DOHH2 (cell line): ENCODE data around the gene KRTAP16-1.

Source experiments
- H3F3A ChIP-seq: fragments of 200-600 bp; sonication (generic), shearing (Covaris generic); 2 replicates; pipeline ENCODE4 v1.6.0; 2016; ENCODE audit warnings: antibody characterized with exemption, mild to moderate bottlenecking; ENCODE audit not compliant: control insufficient read depth, insufficient read depth
- H3K27ac ChIP-seq: fragments of 200-600 bp; sonication (generic); 2 replicates; pipeline ENCODE4 v1.5.1; 2014; ENCODE audit warnings: low read depth, mild to moderate bottlenecking, low read length, moderate library complexity
- H3K27me3 ChIP-seq: fragments of 200-600 bp; sonication (generic); 2 replicates; pipeline ENCODE4 v1.6.1; 2014; ENCODE audit warnings: mild to moderate bottlenecking, low read length, mixed read lengths; ENCODE audit not compliant: control insufficient read depth
- H3K36me3 ChIP-seq: fragments of 200-600 bp; sonication (generic); 2 replicates; pipeline ENCODE4 v1.6.1; 2014; ENCODE audit warnings: mild to moderate bottlenecking, low read length, moderate library complexity, mixed read lengths; ENCODE audit not compliant: control insufficient read depth
- H3K4me1 ChIP-seq: fragments of 200-600 bp; sonication (generic); 2 replicates; pipeline ENCODE4 v1.6.1; 2014; ENCODE audit warnings: mild to moderate bottlenecking, low read length, mixed read lengths; ENCODE audit not compliant: control insufficient read depth
- H3K4me2 ChIP-seq: fragments of 200-600 bp; sonication (generic); 2 replicates; pipeline ENCODE4 v1.6.0; 2014; ENCODE audit warnings: mild to moderate bottlenecking, low read length, moderate library complexity
- H3K4me3 ChIP-seq: fragments of 200-600 bp; sonication (generic); 2 replicates; pipeline ENCODE4 v1.5.1; 2014; ENCODE audit warnings: mild to moderate bottlenecking, low read length, mixed read lengths
- H3K79me2 ChIP-seq: fragments of 200-600 bp; sonication (generic); 2 replicates; pipeline ENCODE4 v1.6.1; 2014; ENCODE audit warnings: mild to moderate bottlenecking, low read length, mixed read lengths; ENCODE audit not compliant: control insufficient read depth
- H3K9me2 ChIP-seq: fragments of 200-600 bp; sonication (generic); replicated peaks from 2 replicates; pipeline ENCODE4 v1.6.1; 2014; ENCODE audit warnings: mild to moderate bottlenecking, low read length, mixed read lengths; ENCODE audit not compliant: control insufficient read depth
- H3K9me3 ChIP-seq: fragments of 200-600 bp; sonication (generic); 2 replicates; pipeline ENCODE4 v1.6.1; 2014; ENCODE audit warnings: antibody characterized with exemption, low read length, mixed read lengths; ENCODE audit not compliant: control insufficient read depth, insufficient read depth
- H4K20me1 ChIP-seq: fragments of 200-600 bp; sonication (generic); 2 replicates; pipeline ENCODE4 v1.6.0; 2014; ENCODE audit warnings: low read depth, mild to moderate bottlenecking, antibody characterized with exemption, low read length, moderate library complexity; ENCODE audit not compliant: control insufficient read depth, insufficient read depth
- CTCF ChIP-seq: fragments of 200-600 bp; sonication (generic); IDR thresholded peaks from one replicate; pipeline ENCODE4 v1.5.1; 2014; ENCODE audit warnings: antibody characterized with exemption, mild to moderate bottlenecking, low read depth, low read length; ENCODE audit not compliant: poor library complexity, severe bottlenecking
- EZH2phosphoT487 ChIP-seq: fragments of 200-600 bp; sonication (generic); IDR thresholded peaks from 2 replicates; pipeline ENCODE4 v1.6.1; 2017; ENCODE audit warnings: borderline replicate concordance, mild to moderate bottlenecking, antibody characterized with exemption, low read length, moderate library complexity, mixed read lengths

KRTAP16-1 gene

GRCh38 chr17:41308918-41309359 is at the start of gene KRTAP16-1:
Gene KRTAP16-1 (minus strand): TSS chr17:41309309. CDS start chr17:41309253, 56 bp downstream.
- H3F3A ChIP-seq, result peaks cover 20% of the 10 kb centered on the region
- peaks cover 46% of the 10 kb centered on the region for H3K4me1 ChIP-seq
- no peaks in the 10 kb centered on the region for H3K27me3 ChIP-seq
- peaks cover 4% of the 10 kb centered on the region; the same call in 1 of the 2 replicates for H4K20me1 ChIP-seq
- H3K4me3 ChIP-seq, result peak within 1 kb of the TSS; percentile 48
- no peak for TF ChIP-seq CTCF
- TF ChIP-seq EZH2phosphoT487, result no peak
- H3K27ac ChIP-seq, result peak within 1 kb of the TSS; percentile 91
- H3K9me3 ChIP-seq, result no peaks in the 10 kb centered on the region
- H3K4me2 ChIP-seq, result peak within 1 kb of the TSS; percentile 66
- no peaks in the 10 kb centered on the region for H3K36me3 ChIP-seq
- no peaks in the 10 kb centered on the region for H3K79me2 ChIP-seq
- H3K9me2 ChIP-seq, result no peaks in the 10 kb centered on the region

- no peaks in the 10 kb centered on the region for H3F3A ChIP-seq
- TF ChIP-seq EZH2phosphoT487 (no peak), CTCF (no peak)
- no peak overlapping the region for H3K4me3 ChIP-seq
- no peaks in the 10 kb centered on the region for H3K9me2 ChIP-seq
- no peaks in the 10 kb centered on the region for H3K4me1 ChIP-seq
- no peak overlapping the region for H3K4me2 ChIP-seq
- H3K27me3 ChIP-seq, result peaks cover 11% of the 10 kb centered on the region
- H3K79me2 ChIP-seq, result no peaks in the 10 kb centered on the region
- no peak overlapping the region for H3K27ac ChIP-seq
- no peaks in the 10 kb centered on the region for H4K20me1 ChIP-seq
- H3K36me3 ChIP-seq, result no peaks in the 10 kb centered on the region
- H3K9me3 ChIP-seq, result no peaks in the 10 kb centered on the region
Observed at GRCh38 chr17:41354536-41354935, 45.4 kb upstream of the KRTAP16-1 start.

- Histone ChIP-seq H3K9me2 (no peaks in the 10 kb centered on the region), H3K36me3 (no peaks in the 10 kb centered on the region)
- no peak for TF ChIP-seq EZH2phosphoT487
- no peak for TF ChIP-seq CTCF
Observed at GRCh38 chr17:41352597-41353366, 43.7 kb upstream of the KRTAP16-1 start.

More at GRCh38 chr17:41352597-41353366, 43.7 kb upstream of the KRTAP16-1 start:
- no peaks in the 10 kb centered on the region for H4K20me1 ChIP-seq
- H3K4me3 ChIP-seq, result no peak overlapping the region
- H3K4me2 ChIP-seq, result no peak overlapping the region
- H3F3A ChIP-seq, result no peaks in the 10 kb centered on the region
- peaks cover 11% of the 10 kb centered on the region for H3K27me3 ChIP-seq
- no peaks in the 10 kb centered on the region for H3K4me1 ChIP-seq
- no peaks in the 10 kb centered on the region for H3K79me2 ChIP-seq
- H3K9me3 ChIP-seq, result no peaks in the 10 kb centered on the region
- no peak overlapping the region for H3K27ac ChIP-seq
